SU-DHL-6 (cell line): ENCODE measurements around the gene PHF10.

ENCODE experiments used
- EZH2phosphoT487 ChIP-seq: fragments of 200-600 bp; sonication (generic), shearing (Covaris generic); conservative IDR thresholded peaks from 2 replicates; pipeline ENCODE4 v1.6.1; 2018; ENCODE audit warnings: mild to moderate bottlenecking, antibody characterized with exemption, low read length, moderate library complexity, mixed read lengths
- TF ChIP-seq, protein P1 (sequence below): fragments of 200-600 bp; sonication (generic); IDR thresholded peaks from one replicate; pipeline ENCODE4 v1.5.1; 2017; ENCODE audit warnings: antibody characterized with exemption, mild to moderate bottlenecking, low read length, moderate library complexity; ENCODE audit not compliant: insufficient read depth, poor library complexity, severe bottlenecking

DNA sequence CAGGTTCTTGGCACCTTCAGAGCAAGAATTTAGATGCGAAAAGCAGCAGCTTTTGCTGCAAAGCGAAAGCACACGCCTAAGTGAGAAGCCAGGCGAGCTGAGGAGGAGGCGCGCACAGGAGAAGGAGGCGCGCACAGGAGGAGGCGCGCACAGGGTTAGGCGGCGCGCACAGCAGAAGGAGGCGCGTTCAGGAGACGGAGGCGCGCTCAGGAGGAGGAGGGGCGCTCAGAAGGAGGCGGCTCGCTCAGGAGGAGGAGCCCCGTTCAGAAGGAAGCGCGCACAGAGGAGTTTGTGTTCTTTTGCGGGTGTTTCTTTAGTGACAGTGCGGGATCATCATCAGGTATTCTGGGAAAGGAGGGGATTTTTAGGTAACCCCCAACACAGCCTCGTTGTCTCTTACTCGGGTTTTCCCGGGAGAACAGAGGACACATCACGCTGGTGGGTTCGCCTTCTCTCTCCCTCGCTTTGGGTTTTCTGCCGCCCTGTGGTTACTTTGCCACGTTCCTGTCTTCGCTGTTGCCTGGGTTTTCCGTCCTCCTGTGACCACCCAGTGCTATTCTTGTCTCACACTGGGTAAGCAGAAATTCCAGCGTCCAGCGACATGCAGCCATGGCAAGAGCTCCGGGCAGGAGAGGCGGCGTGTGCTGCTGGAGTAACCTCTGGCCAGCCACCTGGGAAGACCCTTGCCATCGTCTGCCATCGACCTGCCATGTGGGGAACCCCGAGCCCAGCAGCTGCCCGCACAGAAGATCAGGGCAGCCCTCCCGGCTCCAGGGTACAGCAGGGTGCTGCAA lies 69.5 kb downstream of the PHF10 start:
- TF ChIP-seq, protein P1, sequence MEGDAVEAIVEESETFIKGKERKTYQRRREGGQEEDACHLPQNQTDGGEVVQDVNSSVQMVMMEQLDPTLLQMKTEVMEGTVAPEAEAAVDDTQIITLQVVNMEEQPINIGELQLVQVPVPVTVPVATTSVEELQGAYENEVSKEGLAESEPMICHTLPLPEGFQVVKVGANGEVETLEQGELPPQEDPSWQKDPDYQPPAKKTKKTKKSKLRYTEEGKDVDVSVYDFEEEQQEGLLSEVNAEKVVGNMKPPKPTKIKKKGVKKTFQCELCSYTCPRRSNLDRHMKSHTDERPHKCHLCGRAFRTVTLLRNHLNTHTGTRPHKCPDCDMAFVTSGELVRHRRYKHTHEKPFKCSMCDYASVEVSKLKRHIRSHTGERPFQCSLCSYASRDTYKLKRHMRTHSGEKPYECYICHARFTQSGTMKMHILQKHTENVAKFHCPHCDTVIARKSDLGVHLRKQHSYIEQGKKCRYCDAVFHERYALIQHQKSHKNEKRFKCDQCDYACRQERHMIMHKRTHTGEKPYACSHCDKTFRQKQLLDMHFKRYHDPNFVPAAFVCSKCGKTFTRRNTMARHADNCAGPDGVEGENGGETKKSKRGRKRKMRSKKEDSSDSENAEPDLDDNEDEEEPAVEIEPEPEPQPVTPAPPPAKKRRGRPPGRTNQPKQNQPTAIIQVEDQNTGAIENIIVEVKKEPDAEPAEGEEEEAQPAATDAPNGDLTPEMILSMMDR = no peak
- TF ChIP-seq EZH2phosphoT487 = no peak
